VCaP (cell line): Measurements from ENCODE around the gene TTLL11.
"Not testable (repeated sequence)": the region's sequence is repeated elsewhere in the genome, so short reads cannot be mapped to it uniquely, and the experiment has no call there.

Experiments used
- H3K27ac ChIP-seq: fragments of 450-650 bp; 2 replicates; pipeline ENCODE4 v1.5.1; 2017
- CTCF ChIP-seq: fragments of 450-650 bp; conservative IDR thresholded peaks from 2 replicates; pipeline ENCODE4 v1.5.1; 2017; ENCODE audit warnings: mild to moderate bottlenecking, moderate library complexity

The TTLL11 gene

GRCh38 chr9:122119166-122119521, 26.0 kb upstream of the TTLL11 start:
- no peak overlapping the region for H3K27ac ChIP-seq
- TF ChIP-seq CTCF = no peak

GRCh38 chr9:122118343-122119165, 25.4 kb upstream of the TTLL11 start:
- H3K27ac ChIP-seq = no peak overlapping the region
- no peak for TF ChIP-seq CTCF

- H3K27ac ChIP-seq = not testable (repeated sequence)
Measured at GRCh38 chr9:122117241-122117640, 24.1 kb upstream of the TTLL11 start.

- no peak for TF ChIP-seq CTCF
Measured at GRCh38 chr9:122116448-122117173, 23.5 kb upstream of the TTLL11 start.

GRCh38 chr9:122116040-122116439, 22.9 kb upstream of the TTLL11 start:
- no peak overlapping the region for H3K27ac ChIP-seq
- TF ChIP-seq CTCF = no peak

More at GRCh38 chr9:122116448-122117173, 23.5 kb upstream of the TTLL11 start:
- no peak overlapping the region for H3K27ac ChIP-seq

DNA sequence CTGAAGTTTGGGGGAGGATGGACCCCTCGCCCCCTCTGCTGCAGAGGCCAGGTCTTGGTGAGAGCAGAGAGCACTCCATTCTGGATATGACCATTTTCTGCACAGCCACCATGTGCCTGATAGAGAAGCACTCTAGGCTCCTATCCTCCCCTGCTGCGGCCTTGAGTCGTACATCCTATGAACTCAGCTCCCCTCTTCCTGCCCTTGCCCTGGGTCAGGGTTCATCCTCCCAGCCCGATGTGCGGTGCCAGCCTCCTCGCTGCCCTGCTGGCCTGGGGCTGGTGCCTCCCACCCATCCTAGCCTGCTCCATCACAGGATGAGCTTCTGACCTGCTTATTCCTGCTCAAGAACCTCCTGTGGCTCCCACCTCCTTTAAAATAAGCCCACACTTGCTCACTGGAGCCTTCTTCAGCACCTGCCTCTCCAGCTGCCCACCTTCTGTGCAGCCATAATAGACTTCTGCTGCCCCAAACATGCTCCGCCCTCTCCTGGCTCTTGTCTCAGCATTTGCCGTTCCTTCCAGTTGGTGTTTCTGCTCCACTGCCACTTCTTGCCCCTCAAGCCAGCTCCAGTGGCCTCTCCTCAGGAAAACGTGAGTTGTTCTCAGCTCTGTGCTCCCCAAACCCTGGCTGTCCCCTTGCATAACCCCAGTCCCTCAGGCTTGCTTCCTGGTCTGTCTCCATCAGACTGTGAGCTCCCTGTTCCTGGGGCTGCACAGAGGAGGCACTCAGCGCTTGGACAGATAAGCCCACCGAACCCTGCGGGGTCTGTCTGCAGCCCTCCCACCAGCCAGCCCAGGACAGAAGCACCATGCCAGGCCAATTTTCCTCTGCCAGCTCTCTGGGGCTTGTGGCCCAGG, 22.3 kb upstream of the TTLL11 start:
- H3K27ac ChIP-seq = no peak overlapping the region
- no peak for TF ChIP-seq CTCF

DNA sequence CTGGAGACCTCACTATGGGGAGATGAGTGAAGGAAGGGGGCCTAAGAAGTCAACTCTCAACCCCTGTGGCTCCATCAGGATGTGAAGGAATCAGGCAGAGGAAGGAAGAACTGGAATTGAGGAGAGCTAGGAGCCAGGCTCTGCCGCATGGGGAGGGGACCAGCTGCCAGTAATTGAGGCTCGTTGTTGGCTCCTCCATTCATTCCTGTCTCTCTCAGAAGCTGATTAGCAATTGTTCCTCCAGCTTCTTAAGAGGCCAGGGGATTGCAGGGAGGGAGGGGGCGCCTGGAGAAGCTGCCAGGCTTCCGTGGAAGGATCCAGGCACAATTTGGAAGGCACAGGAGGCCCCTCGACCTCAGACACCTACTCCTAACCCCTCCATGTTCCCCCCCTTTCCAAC, 20.5 kb upstream of the TTLL11 start:
- H3K27ac ChIP-seq = no peak overlapping the region
- TF ChIP-seq CTCF = no peak
